HEK293T (cell line): ENCODE data around the gene SPRED3.

Experiments
- ELF4 ChIP-seq: fragments of 450-650 bp; IDR thresholded peaks from 2 replicates; pipeline ENCODE4 v1.6.1; 2017; ENCODE audit warnings: antibody characterized with exemption
- NFRKB ChIP-seq: fragments of 450-650 bp; IDR thresholded peaks from 2 replicates; pipeline ENCODE4 v1.6.1; 2016; ENCODE audit warnings: mild to moderate bottlenecking, moderate library complexity
- SP1 ChIP-seq: fragments of 450-650 bp; IDR thresholded peaks from 2 replicates; pipeline ENCODE4 v1.6.1; 2017
- TARDBP ChIP-seq: fragments of 450-650 bp; IDR thresholded peaks from 2 replicates; pipeline ENCODE4 v1.6.1; 2016

DNA sequence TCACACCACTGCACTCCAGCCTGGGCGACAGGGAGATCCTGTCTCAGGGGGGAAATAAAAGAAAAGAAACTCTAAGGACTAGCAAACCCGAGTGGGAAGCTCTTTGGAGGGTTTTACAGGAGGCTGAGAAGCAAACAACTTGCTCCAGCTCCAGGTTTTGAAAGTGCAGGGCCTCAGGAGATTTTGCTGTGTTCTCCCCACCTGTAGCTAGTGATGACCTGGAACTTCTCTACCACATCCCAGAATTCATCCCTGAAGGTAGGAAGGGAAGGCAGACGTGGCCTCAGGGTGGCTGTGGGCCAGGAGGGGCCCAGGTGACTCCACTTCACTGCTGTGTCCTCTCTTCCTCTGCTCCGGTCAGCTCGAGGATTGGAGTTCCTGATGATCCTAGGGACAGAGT lies 30.4 kb upstream of the SPRED3 start:
- TF ChIP-seq ELF4 = no peak
- no peak for TF ChIP-seq TARDBP
- no peak for TF ChIP-seq SP1
- TF ChIP-seq NFRKB = no peak
